Kidney (tissue), 14 donors: Measurements from ENCODE around the gene MED13L. TPM values are rescaled to one million over a fixed set of nuclear protein-coding genes. Genes with fewer than 3 reads are reported as not detected.

Experiments
- DNase-seq, 5 donors: peaks; one replicate each; pipeline ENCODE4 v3.0.0-alpha.2; 2013 to 2020
- FAIRE-seq: peaks from 2 replicates; lab custom pipeline; 2012; peaks lifted over from hg19 to GRCh38; lab: Jason Lieb, UNC
- H3K27ac ChIP-seq, 2 donors: one replicate each; pipeline ENCODE4 v1.7.0; 2013; ENCODE audit warnings: low read depth in 2 of 2, low read length in 2 of 2, inconsistent platforms in 1 of 2
- H3K27me3 ChIP-seq: one replicate; pipeline ENCODE4 v1.7.1; 2013; ENCODE audit warnings: low read length, inconsistent platforms; ENCODE audit not compliant: control insufficient read depth, insufficient read depth
- H3K36me3 ChIP-seq, 3 donors: one replicate each; pipeline versions ENCODE4 v1.7.0 to v1.7.1; 2013; ENCODE audit warnings: low read length in 3 of 3, control low read depth in 1 of 3, inconsistent platforms in 1 of 3; ENCODE audit not compliant: insufficient read depth in 3 of 3, control insufficient read depth in 2 of 3
- H3K4me1 ChIP-seq, 3 donors: one replicate each; pipeline versions ENCODE4 v1.7.0 to v1.7.1; 2013; ENCODE audit warnings: low read length in 3 of 3, inconsistent platforms in 1 of 3, low read depth in 1 of 3; ENCODE audit not compliant: control insufficient read depth in 2 of 3, insufficient read depth in 2 of 3
- H3K4me3 ChIP-seq, 3 donors: one replicate each; pipeline versions ENCODE4 v1.7.0 to v1.8.1; 2013; ENCODE audit warnings: low read length in 3 of 3, control low read depth in 1 of 3, inconsistent platforms in 1 of 3
- H3K9ac ChIP-seq, 3 donors: one replicate each; pipeline versions ENCODE4 v1.7.0 to v1.7.1; 2013; ENCODE audit warnings: low read length in 3 of 3, control low read depth in 1 of 3, inconsistent platforms in 1 of 3
- H3K9me3 ChIP-seq, 3 donors: one replicate each; pipeline versions ENCODE4 v1.7.0 to v1.7.1; 2013; ENCODE audit warnings: low read length in 3 of 3, control low read depth in 1 of 3, inconsistent platforms in 1 of 3; ENCODE audit not compliant: control insufficient read depth in 2 of 3, insufficient read depth in 1 of 3
- CTCF ChIP-seq: IDR thresholded peaks from 3 replicates; pipeline ENCODE4 v1.5.1; 2012; ENCODE audit warnings: mild to moderate bottlenecking, moderate library complexity, borderline replicate concordance; ENCODE audit not compliant: insufficient read depth; ENCODE audit errors: extremely low read depth
- intact Hi-C: fragments of 100-400 bp; cut with DNase I; formaldehyde crosslinking; loops from one replicate; pipeline ENCODE4 v1.11.1; 2022
- polyA plus RNA-seq: library from polyadenylated mRNA; stranded (reverse); fragments of 350-450 nt; fragmentation: Illumina TruSeq; extraction: RNeasy Lipid Tissue Mini Kit (QIAGEN cat#74804); gene quantifications from one replicate; pipeline ENCODE4 v1.2.3, GENCODE V29; 2014; ENCODE audit warnings: low read depth, low replicate concordance; ENCODE audit not compliant: insufficient read depth
- total RNA-seq: library from RNA; stranded (reverse); fragmentation: NEBNext Ultra II Directional; extraction: Animal tissue kit (Norgen Biotek cat#: 25700); gene quantifications from one replicate; pipeline ENCODE4 v1.2.1, GENCODE V29; 2021
- donor health status: control.
- donor health status: control.
- donor health status: control.
- donor health status: control.
- donor health status: control.
- donor health status: DM: yes; HTN: yes; CAD: no.
- donor health status: Normal renal cell carcinoma (clear cell type).

Gene MED13L
- total and polyA plus RNA-seq, 2 donors from 2014 or later: 7.1 to 153 TPM

- intact Hi-C loops: no loop called here
- Histone ChIP-seq H3K27me3 (no peaks in the 10 kb centered on the region), H3K4me1 (peaks cover 4 to 10% (median 8%) of the 10 kb centered on the region in 3 donors), H3K9me3 (no peaks in the 10 kb centered on the region), H3K36me3 (no peaks in the 10 kb centered on the region), H3K9ac (no peak overlapping the region), H3K4me3 (no peak overlapping the region), H3K27ac (no peak overlapping the region)
- DNase-seq (no peak), FAIRE-seq (no peak)
- TF ChIP-seq CTCF: no peak
Measured at GRCh38 chr12:116062698-116063097, 214.8 kb downstream of the MED13L start.

GRCh38 chr12:116060764-116061163, 216.7 kb downstream of the MED13L start:
- peaks cover 1 to 5% (median 5%) of the 10 kb centered on the region in 3 donors for H3K4me1 ChIP-seq
- intact Hi-C loops: no loop called here
- no peak for FAIRE-seq

GRCh38 chr12:116059904-116060303, 217.6 kb downstream of the MED13L start:
- no peak for TF ChIP-seq CTCF
- FAIRE-seq (no peak), DNase-seq (no peak)
- Histone ChIP-seq H3K9me3 (no peaks in the 10 kb centered on the region), H3K36me3 (no peaks in the 10 kb centered on the region), H3K27ac (no peak overlapping the region), H3K4me3 (no peak overlapping the region), H3K27me3 (no peaks in the 10 kb centered on the region), H3K4me1 (no peaks in the 10 kb centered on the region), H3K9ac (no peak overlapping the region)
- intact Hi-C loops: no loop called here

More at GRCh38 chr12:116060764-116061163, 216.7 kb downstream of the MED13L start:
- no peak for DNase-seq
- no peaks in the 10 kb centered on the region for H3K9me3 ChIP-seq
- no peak overlapping the region for H3K27ac ChIP-seq
- H3K36me3 ChIP-seq: no peaks in the 10 kb centered on the region
- TF ChIP-seq CTCF: no peak
- no peaks in the 10 kb centered on the region for H3K27me3 ChIP-seq
- H3K9ac ChIP-seq: no peak overlapping the region
- no peak overlapping the region for H3K4me3 ChIP-seq

- Histone ChIP-seq H3K9me3 (no peaks in the 10 kb centered on the region), H3K4me3 (no peak overlapping the region), H3K9ac (no peak overlapping the region), H3K36me3 (no peaks in the 10 kb centered on the region), H3K27me3 (no peaks in the 10 kb centered on the region), H3K27ac (no peak overlapping the region), H3K4me1 (peaks cover 0 to 5% (median 3%) of the 10 kb centered on the region in 3 donors)
- no peak for DNase-seq
- no peak for FAIRE-seq
- TF ChIP-seq CTCF: no peak
- intact Hi-C loops: no loop called here
Measured at GRCh38 chr12:116058574-116058973, 218.9 kb downstream of the MED13L start.
